COLO668 (cell line): ENCODE measurements around the gene CHST8.
"Not testable (repeated sequence)": the region's sequence is repeated elsewhere in the genome, so short reads cannot be mapped to it uniquely, and the experiment has no call there.

ENCODE experiments used
- DNase-seq: peaks from one replicate; lab custom pipeline; 2025; ENCODE audit not compliant: unreplicated experiment; lab: John Stamatoyannopoulos, UW

CHST8 gene

GRCh38 chr19:33618363-33618762 is 3.4 kb upstream of the CHST8 start:
- not testable (repeated sequence) for DNase-seq

DNA sequence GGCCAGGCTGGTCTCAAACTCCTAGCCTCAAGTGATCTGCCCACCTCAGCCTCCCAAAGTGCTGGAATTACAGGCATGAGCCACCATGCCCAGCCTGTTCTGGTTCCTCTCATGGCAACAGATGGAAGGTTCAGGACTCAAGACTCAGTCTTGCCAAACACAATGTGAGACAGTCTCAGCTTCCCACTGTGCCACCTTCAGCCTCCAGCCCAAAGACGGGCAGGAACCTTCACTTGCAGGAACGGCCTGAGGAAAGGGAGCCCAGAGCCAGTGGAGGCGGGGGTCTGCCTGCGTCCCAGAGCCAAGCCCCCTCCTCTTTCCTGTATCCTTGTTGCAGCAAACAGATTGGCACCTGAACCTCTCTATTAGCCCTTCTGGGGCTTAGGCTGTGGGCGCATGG is 2.9 kb upstream of the CHST8 start:
- DNase-seq, result no peak

DNA sequence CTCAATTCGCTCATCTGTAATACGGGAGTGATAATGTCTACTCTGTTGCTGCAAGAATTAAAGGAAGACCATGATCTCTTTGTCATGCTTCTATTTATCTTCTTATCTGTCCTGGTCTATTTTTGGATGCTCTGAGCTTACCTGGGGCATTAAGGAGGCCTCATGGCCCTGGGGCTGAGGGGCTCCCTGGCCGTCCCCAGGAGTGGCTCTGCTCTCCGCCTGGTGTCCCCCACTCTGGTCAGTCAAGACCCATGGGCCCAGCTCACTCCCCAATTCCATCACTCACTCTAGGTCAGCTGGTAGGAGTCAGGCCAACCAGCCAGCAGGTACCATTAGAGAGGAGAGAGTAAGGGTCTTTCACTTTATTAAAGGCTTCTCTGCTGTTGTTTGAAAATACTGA is 1.1 kb upstream of the CHST8 start:
- DNase-seq, result no peak

GRCh38 chr19:33621065-33621785 is 528 bp upstream of the CHST8 start:
- no peak for DNase-seq

- no peak for DNase-seq
Observed at GRCh38 chr19:33622505-33622808, 704 bp downstream of the CHST8 start.

- no peak for DNase-seq
Observed at GRCh38 chr19:33622809-33623511, 1.2 kb downstream of the CHST8 start.

DNA sequence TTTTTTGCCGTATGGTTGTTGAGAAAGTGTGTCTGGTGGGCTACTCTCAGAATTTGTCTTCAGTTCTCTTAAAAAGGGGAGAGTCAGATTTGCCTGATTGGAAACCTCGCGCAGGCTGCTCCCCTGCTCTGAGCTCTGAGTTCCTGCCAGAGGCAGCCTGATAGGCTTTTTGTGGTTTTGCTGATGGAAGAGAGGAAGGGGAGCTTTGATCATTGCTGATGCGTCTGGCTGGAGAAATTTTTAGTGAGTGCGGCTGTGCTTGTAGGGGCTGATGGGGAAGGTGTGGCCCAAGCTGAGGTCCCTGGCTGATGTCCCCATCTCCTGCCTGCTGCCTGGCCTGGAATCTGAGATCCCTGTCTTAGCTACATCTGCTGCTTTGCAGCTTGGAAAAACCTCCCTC is 2.8 kb downstream of the CHST8 start:
- no peak for DNase-seq

- no peak for DNase-seq
Observed at GRCh38 chr19:33627526-33627925, 5.8 kb downstream of the CHST8 start.

DNA sequence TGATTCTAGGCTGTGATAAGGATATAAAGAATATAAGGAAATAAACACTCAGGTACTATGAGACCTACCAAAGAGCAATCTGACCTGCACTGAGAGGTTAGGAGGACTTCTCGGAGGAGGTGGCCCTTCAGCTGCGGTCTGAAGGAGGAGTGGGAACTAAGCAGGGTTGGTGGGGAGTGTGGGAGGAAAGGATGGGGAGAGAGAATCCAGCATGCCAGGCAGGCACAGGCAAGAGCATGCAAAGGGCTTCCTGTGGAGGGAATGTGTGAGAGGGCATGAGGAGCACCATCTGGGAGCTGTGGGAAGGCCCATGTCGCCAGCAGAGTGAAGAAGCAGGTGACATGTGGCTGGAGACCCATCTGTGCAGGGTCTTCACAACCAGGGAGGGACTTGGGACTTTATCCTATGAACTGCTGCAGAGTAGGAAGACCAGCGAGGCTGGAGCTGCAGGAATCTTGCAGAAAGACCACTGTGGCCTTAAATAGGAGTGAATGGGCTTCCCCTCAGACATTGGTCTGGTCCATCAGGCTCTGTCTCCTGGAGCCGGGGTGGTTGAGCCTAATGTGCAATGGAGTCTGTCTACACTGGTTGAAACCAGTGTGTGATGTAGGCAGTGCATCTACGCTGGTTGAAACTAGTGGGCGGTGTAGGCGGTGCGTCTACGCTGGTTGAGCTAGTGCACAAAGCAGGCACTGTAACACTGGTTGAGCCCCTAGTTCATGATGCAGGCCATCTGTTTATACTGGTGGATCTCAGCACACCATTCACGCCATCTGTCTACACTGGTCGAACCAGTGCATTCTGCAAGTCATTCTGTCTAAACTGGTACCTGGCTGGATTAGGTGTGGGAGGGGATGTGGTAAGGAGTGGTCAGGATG is 6.4 kb downstream of the CHST8 start:
- no peak for DNase-seq

DNA sequence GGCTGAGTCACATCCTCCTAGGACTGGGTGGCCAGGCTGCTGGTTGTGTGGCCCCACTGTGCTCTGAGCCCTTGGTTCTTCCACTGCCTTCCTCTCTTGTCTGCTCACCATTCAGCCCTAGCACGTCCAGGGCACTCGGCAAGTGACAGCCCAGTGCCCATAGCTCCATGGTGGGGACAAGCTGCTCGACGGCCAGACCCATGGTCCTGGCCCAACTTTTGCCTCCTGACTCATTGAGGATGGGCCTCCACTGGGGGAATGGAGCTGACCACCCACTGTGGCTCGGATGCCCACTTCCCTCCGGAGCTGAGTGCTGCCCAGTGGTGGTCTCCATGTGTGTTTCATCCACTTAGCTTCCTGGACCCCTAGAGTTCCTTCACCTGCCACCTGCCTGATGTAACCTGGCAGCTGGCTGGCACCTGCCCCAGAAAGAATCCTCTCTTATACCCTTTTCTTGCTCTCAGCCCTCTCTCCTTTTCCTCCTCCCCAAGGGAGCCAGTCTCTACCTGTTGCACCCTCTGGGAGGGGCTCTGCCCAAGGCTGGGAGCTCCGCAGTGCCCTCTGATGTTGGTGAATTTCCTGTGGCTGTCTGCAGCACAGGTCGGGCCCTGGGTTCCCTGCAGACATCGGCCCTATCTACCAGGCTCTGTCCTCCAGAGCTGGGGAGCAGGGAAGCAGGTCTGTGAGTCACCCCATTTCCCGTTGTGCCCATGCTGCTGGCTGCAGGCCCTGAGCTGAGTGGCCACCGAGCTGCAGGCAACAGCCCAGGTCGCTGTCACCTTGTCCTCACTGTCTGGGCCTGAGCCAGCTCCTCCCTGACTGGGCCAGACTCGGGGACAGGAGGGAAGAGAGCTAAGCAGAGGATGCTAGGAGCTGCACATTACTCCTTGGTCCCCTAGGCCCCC is 7.4 kb downstream of the CHST8 start:
- no peak for DNase-seq

DNA sequence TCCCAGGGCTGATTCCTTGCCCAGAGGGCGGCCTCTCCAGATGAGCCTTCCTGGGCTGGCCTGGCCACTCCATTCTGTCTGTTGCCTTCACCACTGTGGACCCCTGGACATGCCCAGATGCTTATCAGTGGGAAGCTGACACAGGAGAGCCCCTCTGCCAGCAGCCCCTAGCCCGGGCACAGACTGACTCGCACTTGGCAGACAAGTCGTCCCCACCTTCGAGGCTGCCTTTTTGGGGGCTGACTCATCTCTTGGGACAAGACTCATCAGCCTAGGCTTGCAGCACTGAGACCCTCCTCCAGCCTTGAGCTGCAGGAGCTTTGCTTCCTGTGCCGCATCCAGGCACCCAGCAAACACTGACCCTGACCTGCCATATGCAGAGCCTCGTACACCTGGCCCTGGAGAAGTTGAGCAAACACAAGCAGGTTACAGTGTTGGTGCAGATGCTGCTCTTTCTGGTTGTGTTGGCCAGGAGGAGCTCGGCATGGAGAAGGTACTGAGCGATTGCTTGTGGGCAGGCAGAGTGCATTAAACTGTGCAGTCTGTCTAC is 8.1 kb downstream of the CHST8 start:
- DNase-seq, result no peak

DNA sequence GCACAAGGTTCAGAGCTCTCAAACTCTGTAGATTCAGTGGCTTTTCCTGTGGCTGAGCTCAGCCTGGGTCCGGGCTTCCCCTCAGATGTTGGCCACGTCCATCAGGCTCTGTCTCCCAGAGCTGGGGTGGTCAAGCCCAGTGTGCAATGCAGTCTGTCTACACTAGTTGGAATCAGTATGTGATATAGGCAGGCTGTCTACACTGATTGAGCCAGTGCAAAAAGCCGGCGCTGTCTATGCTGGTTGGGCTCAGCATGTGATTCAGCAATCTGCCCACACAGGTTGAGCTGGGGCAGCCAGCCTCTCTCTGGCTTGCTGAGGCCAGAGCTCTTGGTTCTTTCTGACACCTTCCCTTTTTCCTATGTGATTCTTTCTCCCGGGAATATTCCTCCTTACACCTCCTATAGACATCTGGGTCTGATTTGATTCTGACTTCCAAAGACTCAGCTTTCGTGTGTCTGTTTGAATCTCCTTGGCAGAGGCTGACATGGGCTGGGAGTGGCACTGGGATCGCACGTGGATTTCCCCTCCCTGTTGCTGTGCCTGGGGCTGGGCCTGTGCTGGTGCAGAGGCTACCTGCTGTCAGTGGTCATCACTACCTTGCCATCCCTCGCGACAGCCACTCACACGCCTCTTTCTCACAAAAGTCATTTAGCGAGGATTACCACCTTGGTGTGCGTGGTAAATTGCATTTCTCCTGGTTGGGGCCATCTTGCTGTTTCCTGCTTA is 9.3 kb downstream of the CHST8 start:
- DNase-seq, result no peak

DNA sequence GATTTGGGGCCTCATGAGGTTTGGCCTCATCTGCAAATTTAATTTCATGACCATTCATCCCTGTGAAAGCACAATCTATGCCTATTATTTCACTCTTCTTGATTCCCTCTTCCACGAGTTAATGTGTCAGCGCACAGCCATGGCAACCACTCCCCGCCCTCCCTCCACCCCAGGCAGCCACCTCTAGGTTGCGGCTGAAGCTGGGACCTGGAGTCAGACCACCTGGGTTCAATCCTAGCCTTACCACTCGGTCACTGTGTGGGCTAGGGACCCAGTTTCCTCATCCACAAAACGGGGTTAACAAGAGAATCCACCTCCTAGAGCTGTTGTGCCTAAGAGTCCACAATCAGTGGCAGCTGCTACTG is 9.8 kb downstream of the CHST8 start:
- DNase-seq, result no peak

GRCh38 chr19:33634361-33635091 is 12.8 kb downstream of the CHST8 start:
- DNase-seq, result no peak

DNA sequence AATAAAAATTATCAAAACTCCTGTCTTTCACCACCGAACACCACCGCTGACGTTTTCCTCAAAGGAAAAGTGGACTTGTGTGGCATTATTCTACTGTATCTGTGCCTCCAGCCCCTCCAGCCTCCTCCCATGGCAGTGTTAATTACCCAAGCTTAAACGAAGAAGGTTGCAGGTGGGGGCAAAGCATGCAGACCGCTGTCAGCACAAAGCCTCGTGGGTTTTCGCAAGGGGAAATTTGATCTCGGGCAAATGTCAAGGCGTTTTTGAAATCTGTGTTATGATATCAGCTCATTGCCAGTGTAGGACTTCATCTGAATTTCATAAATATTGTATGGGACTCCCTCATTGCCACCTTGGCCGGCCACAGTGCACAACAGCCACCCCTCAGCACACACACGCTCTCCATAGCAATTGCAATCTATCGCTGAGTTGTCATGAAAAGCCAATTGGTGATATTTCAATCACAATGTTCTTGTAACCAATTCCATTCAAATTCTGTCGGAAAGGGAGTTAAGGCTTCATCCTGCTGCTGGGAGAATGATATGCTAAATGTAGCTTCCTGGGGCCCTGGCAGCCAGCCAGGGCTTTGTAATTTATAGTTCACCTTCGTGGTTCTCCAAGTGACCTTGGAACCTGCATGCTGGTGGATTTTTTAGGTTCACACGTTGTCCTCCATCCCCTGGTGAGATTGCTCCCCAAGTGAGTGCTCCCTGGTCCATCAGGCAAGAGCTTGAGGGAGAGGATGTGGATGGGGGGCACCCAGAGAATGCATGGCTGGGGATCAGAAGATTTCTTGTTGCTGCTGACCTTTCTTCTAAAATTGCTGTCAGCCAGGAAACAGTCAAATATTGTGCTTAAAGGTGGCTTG is 16.6 kb downstream of the CHST8 start:
- DNase-seq, result no peak

DNA sequence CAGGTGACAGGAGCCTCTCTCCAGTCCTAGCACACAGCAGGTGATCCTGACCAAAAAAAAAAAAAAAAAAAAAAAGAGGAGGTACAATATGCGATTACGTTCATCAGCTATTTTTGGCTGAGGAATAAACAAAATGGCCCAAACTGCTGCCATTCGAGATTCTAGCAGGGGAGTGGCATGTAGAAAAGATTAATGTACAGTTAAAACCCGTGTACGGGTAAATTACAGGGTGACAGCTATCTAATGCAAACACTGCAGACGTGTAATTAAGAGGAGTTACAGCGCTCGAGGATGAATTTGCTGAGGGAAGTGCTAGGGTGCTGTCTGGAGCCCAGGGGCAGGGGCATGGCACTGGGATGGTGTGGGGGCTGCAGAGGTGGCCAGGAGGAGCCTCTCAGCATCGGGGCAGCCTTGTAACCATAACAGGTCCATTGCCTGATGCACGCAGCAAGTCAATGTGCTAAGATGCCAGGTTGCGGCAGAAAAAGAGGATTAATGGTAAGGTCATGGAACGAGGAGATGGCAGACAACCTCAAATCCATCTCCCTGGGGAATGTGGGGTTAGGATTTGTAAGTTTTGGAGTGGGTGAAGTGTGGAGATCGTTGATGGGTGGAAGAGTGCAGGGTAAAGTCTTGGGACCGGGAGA is 17.4 kb downstream of the CHST8 start:
- DNase-seq, result no peak

DNA sequence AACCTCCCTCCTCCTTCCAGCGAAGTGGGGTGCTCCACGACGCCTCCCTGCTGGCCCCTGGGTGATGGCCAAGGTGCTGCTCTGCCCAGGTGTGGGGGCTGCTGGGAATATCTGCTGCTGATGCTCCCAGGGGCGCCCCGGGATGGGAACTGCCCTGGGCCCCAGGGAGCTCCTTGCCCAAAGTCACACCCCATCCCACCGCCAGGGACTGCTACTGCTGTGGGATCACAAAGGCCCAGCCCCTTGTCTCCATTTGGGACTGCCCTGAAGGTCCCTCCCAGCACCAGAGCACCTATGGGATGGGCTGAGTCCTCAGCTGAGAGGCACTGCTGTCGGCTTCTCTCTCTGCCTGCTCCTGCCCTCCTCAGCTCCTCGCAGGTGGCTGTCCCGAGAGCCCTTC is 19.0 kb downstream of the CHST8 start:
- DNase-seq, result no peak

DNA sequence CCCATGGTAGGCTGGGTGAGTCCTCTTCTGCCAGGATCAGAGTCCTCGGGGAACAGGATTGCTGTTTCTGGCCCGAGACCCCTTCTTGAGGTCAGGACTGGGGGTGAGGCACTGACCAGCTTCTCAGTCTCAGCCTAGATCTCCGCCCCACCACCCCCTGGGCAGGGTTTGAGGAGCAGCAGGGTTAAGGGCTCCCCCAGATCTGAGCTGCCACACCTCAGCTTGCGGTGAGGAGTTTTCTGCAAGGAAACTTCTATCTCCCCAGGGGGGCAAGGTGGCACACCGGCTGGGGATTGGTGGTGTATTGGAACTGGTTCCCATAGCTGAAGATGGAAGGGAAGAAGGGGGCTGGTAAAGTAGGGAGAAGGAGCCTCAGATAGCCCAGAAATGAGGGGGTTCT is 19.5 kb downstream of the CHST8 start:
- DNase-seq, result no peak
